Trophoblast cell (in vitro differentiated cells and primary cell): Measurements from ENCODE around the gene SVBP.

Experiments
- DNase-seq, 2 donors: peaks; one replicate each; pipeline ENCODE4 v3.0.0-alpha.2; 2016
- H2AFZ ChIP-seq: 2 replicates; pipeline ENCODE4 v1.6.1; 2013; ENCODE audit warnings: low read length, moderate library complexity, mild to moderate bottlenecking; ENCODE audit not compliant: insufficient read depth, poor library complexity
- H2AK5ac ChIP-seq: 2 replicates; pipeline ENCODE4 v1.6.1; 2013; ENCODE audit warnings: mild to moderate bottlenecking, low read length
- H2BK120ac ChIP-seq: 2 replicates; pipeline ENCODE4 v1.6.1; 2013; ENCODE audit warnings: low read length, mild to moderate bottlenecking, moderate library complexity; ENCODE audit not compliant: insufficient read depth, poor library complexity
- H2BK12ac ChIP-seq: 2 replicates; pipeline ENCODE4 v1.6.1; 2013; ENCODE audit warnings: mild to moderate bottlenecking, low read length, moderate library complexity
- H2BK5ac ChIP-seq: 2 replicates; pipeline ENCODE4 v1.6.1; 2013; ENCODE audit warnings: low read length, low read depth, moderate library complexity, mild to moderate bottlenecking; ENCODE audit not compliant: poor library complexity
- H3K14ac ChIP-seq: 2 replicates; pipeline ENCODE4 v1.6.1; 2013; ENCODE audit warnings: mild to moderate bottlenecking, low read length
- H3K18ac ChIP-seq: 2 replicates; pipeline ENCODE4 v1.6.1; 2013; ENCODE audit warnings: mild to moderate bottlenecking, low read length
- H3K23ac ChIP-seq: 2 replicates; pipeline ENCODE4 v1.6.1; 2013; ENCODE audit warnings: low read length
- H3K27ac ChIP-seq: 2 replicates; pipeline ENCODE4 v1.5.1; 2013; ENCODE audit warnings: low read depth, mild to moderate bottlenecking, inconsistent platforms, low read length, moderate library complexity
- H3K27me3 ChIP-seq: 2 replicates; pipeline ENCODE4 v1.6.1; 2013; ENCODE audit warnings: inconsistent platforms, mild to moderate bottlenecking, low read length, moderate library complexity; ENCODE audit not compliant: insufficient read depth
- H3K36me3 ChIP-seq, 2 experiments: 1 replicate in 1 of 2; 2 replicates in 1 of 2; pipeline ENCODE4 v1.6.1; 2013; ENCODE audit warnings: low read length in 2 of 2, mild to moderate bottlenecking in 2 of 2, moderate library complexity in 1 of 2; ENCODE audit not compliant: insufficient read depth in 2 of 2, control insufficient read depth in 1 of 2
- H3K4ac ChIP-seq: 2 replicates; pipeline ENCODE4 v1.6.1; 2013; ENCODE audit warnings: low read depth, mild to moderate bottlenecking, low read length, moderate library complexity
- H3K4me1 ChIP-seq, 2 experiments: 1 replicate in 1 of 2; 2 replicates in 1 of 2; pipeline ENCODE4 v1.6.1; 2013; ENCODE audit warnings: low read length in 2 of 2, mild to moderate bottlenecking in 2 of 2, moderate library complexity in 1 of 2; ENCODE audit not compliant: insufficient read depth in 2 of 2, control insufficient read depth in 1 of 2
- H3K4me2 ChIP-seq: 2 replicates; pipeline ENCODE4 v1.6.1; 2013; ENCODE audit warnings: inconsistent platforms, mild to moderate bottlenecking, low read length, moderate library complexity
- H3K4me3 ChIP-seq: 2 replicates; pipeline ENCODE4 v1.5.1; 2013; ENCODE audit warnings: mild to moderate bottlenecking, low read depth, low read length, inconsistent platforms
- H3K79me1 ChIP-seq: one replicate; pipeline ENCODE4 v1.6.1; 2013; ENCODE audit warnings: low read length
- H3K79me2 ChIP-seq: 2 replicates; pipeline ENCODE4 v1.6.1; 2013; ENCODE audit warnings: low read length, mild to moderate bottlenecking; ENCODE audit not compliant: control insufficient read depth, insufficient read depth, poor library complexity
- H3K9ac ChIP-seq: 2 replicates; pipeline ENCODE4 v1.6.1; 2013; ENCODE audit warnings: mild to moderate bottlenecking, low read length
- H3K9me3 ChIP-seq: 2 replicates; pipeline ENCODE4 v1.6.1; 2013; ENCODE audit warnings: low read depth, mild to moderate bottlenecking, control low read depth, inconsistent platforms, low read length; ENCODE audit not compliant: insufficient read depth
- H4K12ac ChIP-seq: 2 replicates; pipeline ENCODE4 v1.6.1; 2013; ENCODE audit warnings: low read depth, mild to moderate bottlenecking, low read length, moderate library complexity
- H4K8ac ChIP-seq: 2 replicates; pipeline ENCODE4 v1.6.1; 2013; ENCODE audit warnings: low read depth, mild to moderate bottlenecking, low read length, moderate library complexity
- H4K91ac ChIP-seq: one replicate; pipeline ENCODE4 v1.6.1; 2013; ENCODE audit warnings: low read depth, mild to moderate bottlenecking, low read length, moderate library complexity
- WGBS: extraction: QIAGEN DNeasy Blood & Tissue Kit; methylation state at CpG from one replicate; pipeline ENCODE4 v1.1.7; 2013; ENCODE audit warnings: missing lambda C conversion rate; ENCODE audit not compliant: insufficient read length, insufficient coverage; ENCODE audit errors: extremely low coverage; 5-methylcytosine and 5-hydroxymethylcytosine counted together

Gene SVBP

DNA sequence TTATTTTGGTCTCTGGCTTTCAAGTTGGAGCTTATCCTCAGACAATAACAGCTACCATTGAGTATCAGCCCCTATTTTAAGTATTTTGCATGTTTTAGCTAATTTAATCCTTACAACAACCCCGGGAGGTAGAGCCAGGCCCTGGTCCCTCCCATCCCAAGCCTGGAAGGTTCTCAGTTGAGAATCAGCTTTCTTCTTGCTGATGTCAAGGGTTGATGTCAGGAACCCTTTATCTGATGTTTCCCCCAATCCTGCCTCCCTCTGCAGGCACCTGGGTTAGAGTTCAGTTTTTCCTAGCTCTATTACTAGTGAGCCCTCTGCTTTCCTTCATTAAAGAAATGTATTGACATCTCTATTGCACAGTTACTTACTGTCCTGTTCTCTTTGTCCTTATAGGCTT is 3.6 kb upstream of the SVBP start:
- H3K36me3 ChIP-seq = no peaks in the 10 kb centered on the region
- no peak overlapping the region for H2BK12ac ChIP-seq
- H3K27me3 ChIP-seq = no peaks in the 10 kb centered on the region
- H4K8ac ChIP-seq = no peak overlapping the region
- H4K12ac ChIP-seq = no peak overlapping the region
- H2BK5ac ChIP-seq = no peak overlapping the region
- WGBS = no CpG with 5 or more reads among the region's 1 CpG
- H3K79me1 ChIP-seq = peaks cover 6% of the 10 kb centered on the region
- no peak overlapping the region for H3K9ac ChIP-seq
- no peak overlapping the region for H2BK120ac ChIP-seq
- H3K23ac ChIP-seq = no peak overlapping the region
- no peak overlapping the region for H3K27ac ChIP-seq
- H3K4ac ChIP-seq = no peak overlapping the region
- H3K18ac ChIP-seq = no peak overlapping the region
- no peak overlapping the region for H2AFZ ChIP-seq
- peaks cover 6 to 8% of the 10 kb centered on the region in 2 experiments for H3K4me1 ChIP-seq
- no peak overlapping the region for H3K4me3 ChIP-seq
- no peak overlapping the region for H3K14ac ChIP-seq
- H2AK5ac ChIP-seq = no peak overlapping the region
- H3K4me2 ChIP-seq = no peak overlapping the region
- peaks cover 7% of the 10 kb centered on the region for H3K79me2 ChIP-seq
- DNase-seq = no peak
- no peak overlapping the region for H4K91ac ChIP-seq
- no peaks in the 10 kb centered on the region for H3K9me3 ChIP-seq

DNA sequence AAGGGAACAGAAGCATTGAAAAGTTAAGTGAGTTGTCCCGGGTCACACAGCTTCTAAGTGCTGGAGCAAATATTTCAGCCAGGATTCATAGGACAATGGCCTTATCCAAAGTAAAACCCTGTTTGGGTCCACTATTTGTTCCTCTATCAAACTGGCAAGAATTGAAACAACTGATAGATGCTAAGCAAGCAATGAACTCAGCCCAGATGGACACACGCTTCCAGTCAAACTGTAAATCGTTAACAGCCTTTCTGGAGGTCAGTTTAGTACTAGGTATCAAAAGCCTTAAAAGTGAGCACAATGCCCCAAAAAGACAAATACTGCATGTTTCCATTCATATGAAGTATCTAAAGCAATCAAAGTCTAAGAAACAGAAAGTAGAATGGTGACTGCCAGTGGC is 779 bp upstream of the SVBP start:
- H3K4me3 ChIP-seq = no peak overlapping the region
- H4K91ac ChIP-seq = no peak overlapping the region
- H3K18ac ChIP-seq = no peak overlapping the region
- H2AFZ ChIP-seq = no peak overlapping the region
- no peak overlapping the region for H3K4me2 ChIP-seq
- no peak overlapping the region for H2BK120ac ChIP-seq
- H3K4ac ChIP-seq = no peak overlapping the region
- no peaks in the 10 kb centered on the region for H3K9me3 ChIP-seq
- H3K36me3 ChIP-seq = no peaks in the 10 kb centered on the region
- H3K9ac ChIP-seq = no peak overlapping the region
- no peak overlapping the region for H4K12ac ChIP-seq
- H2BK5ac ChIP-seq = no peak overlapping the region
- no CpG with 5 or more reads among the region's 3 CpGs for WGBS
- no peak overlapping the region for H3K14ac ChIP-seq
- no peak overlapping the region for H2AK5ac ChIP-seq
- H3K79me2 ChIP-seq = peaks cover 7% of the 10 kb centered on the region
- peaks cover 6% of the 10 kb centered on the region for H3K79me1 ChIP-seq
- no peak for DNase-seq
- H3K27me3 ChIP-seq = no peaks in the 10 kb centered on the region
- no peak overlapping the region for H3K23ac ChIP-seq
- no peak overlapping the region for H2BK12ac ChIP-seq
- no peak overlapping the region for H3K27ac ChIP-seq
- peaks cover 8% of the 10 kb centered on the region in 2 experiments for H3K4me1 ChIP-seq
- no peak overlapping the region for H4K8ac ChIP-seq

DNA sequence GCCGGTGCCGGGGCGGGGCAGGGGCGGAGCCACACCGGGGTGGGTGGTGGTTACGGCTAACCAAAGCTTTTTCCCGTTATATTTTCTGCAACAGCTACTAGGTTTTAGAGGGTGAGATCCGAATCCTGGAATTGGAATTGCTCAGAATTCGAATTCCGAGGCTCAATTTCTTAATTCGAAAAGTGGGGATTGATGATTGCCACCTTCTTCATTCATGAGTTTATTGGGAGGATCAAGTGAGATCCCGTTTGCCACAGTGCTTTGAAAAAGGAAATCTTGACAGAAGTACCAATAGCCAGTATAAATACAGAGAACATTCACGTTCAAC is 207 bp upstream of the SVBP start:
- H3K4me3 ChIP-seq = no peak overlapping the region
- peaks cover 7% of the 10 kb centered on the region for H3K79me2 ChIP-seq
- H4K91ac ChIP-seq = no peak overlapping the region
- no CpG with 5 or more reads among the region's 13 CpGs for WGBS
- H3K9me3 ChIP-seq = no peaks in the 10 kb centered on the region
- H3K23ac ChIP-seq = no peak overlapping the region
- H3K9ac ChIP-seq = no peak overlapping the region
- no peak overlapping the region for H2AK5ac ChIP-seq
- H3K79me1 ChIP-seq = peaks cover 6% of the 10 kb centered on the region
- H3K27me3 ChIP-seq = no peaks in the 10 kb centered on the region
- H3K18ac ChIP-seq = no peak overlapping the region
- H3K4ac ChIP-seq = no peak overlapping the region
- H3K36me3 ChIP-seq = no peaks in the 10 kb centered on the region
- no peak overlapping the region for H3K27ac ChIP-seq
- peaks cover 8% of the 10 kb centered on the region in 2 experiments for H3K4me1 ChIP-seq
- no peak overlapping the region for H2BK120ac ChIP-seq
- H2BK5ac ChIP-seq = no peak overlapping the region
- DNase-seq = no peak
- no peak overlapping the region for H2BK12ac ChIP-seq
- H3K14ac ChIP-seq = no peak overlapping the region
- H2AFZ ChIP-seq = no peak overlapping the region
- no peak overlapping the region for H4K8ac ChIP-seq
- peak overlapping the region; percentile 61 for H3K4me2 ChIP-seq
- no peak overlapping the region for H4K12ac ChIP-seq

DNA sequence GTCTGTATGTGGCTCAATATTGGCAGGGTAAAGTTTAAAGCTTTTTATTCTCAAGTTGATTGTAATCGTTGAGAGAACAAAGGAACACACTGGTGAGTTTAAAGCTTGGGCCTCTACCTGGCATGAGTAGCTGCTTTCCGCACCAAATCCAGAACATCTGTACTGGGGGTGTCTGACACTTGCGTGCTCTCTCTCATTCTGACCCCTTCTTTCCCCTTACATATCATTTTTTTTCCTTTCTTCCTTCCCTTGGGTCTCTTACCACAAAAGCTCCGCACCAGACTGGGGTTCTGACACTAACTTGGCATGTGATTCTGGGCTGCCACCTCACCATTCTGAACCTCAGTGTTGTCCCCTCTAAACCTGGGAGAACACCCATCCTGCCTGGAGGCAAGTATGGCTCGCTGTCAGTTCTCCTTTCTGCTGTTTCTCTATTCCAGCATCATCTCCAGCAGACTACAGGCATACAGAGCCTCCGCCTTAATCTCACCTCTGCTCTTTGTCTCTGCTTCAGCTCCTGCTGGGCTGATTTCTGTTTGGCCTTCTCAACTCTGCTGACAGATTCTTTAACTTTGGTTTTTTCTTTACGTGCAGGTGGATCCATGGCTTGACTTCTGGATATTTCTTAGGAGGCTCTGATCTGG is 1.1 kb downstream of the SVBP start:
- Histone ChIP-seq H3K9me3 (no peaks in the 10 kb centered on the region), H3K27me3 (no peaks in the 10 kb centered on the region), H3K79me2 (peaks cover 7% of the 10 kb centered on the region), H2AFZ (no peak overlapping the region), H3K4me1 (peaks cover 8% of the 10 kb centered on the region in 2 experiments), H3K4me2 (peak overlapping the region; percentile 75), H3K23ac (no peak overlapping the region), H2BK5ac (peak overlapping the region; percentile 6), H3K79me1 (peaks cover 6% of the 10 kb centered on the region), H3K4ac (no peak overlapping the region), H2BK12ac (no peak overlapping the region), H3K36me3 (no peaks in the 10 kb centered on the region), H3K4me3 (no peak overlapping the region), H3K14ac (no peak overlapping the region), H2AK5ac (peak overlapping the region; percentile 49), H2BK120ac (no peak overlapping the region), H3K18ac (no peak overlapping the region), H4K8ac (peak overlapping the region; percentile 18), H4K12ac (no peak overlapping the region), H4K91ac (peak overlapping the region; percentile 0), H3K27ac (peak overlapping the region; percentile 83), H3K9ac (peak overlapping the region; percentile 25)
- DNase-seq = no peak
- WGBS = no CpG with 5 or more reads among the region's 7 CpGs
